Prostate gland (tissue), 2 donors: Measurements from ENCODE around the gene B9D1. TPM values are rescaled to one million over a fixed set of nuclear protein-coding genes. Genes with fewer than 3 reads are reported as not detected.

Source experiments
- DNase-seq: peaks from one replicate; pipeline ENCODE4 v3.0.0-alpha.2; 2019; ENCODE audit warnings: low spot score
- H3K27ac ChIP-seq, 2 donors: fragments of 200-600 bp; sonication (generic); 2 replicates each; pipeline ENCODE4 v1.5.1; 2017 to 2019
- H3K27me3 ChIP-seq: fragments of 200-600 bp; sonication (generic); replicated peaks from 2 replicates; pipeline ENCODE4 v1.5.1; 2019; ENCODE audit not compliant: insufficient read depth
- H3K36me3 ChIP-seq, 2 donors: fragments of 200-600 bp; sonication (generic); 1 replicate in 1 of 2; 2 replicates in 1 of 2; pipeline versions ENCODE4 v1.5.1 to v1.8.1; 2017 to 2019
- H3K4me1 ChIP-seq: fragments of 200-600 bp; sonication (generic); replicated peaks from 2 replicates; pipeline ENCODE4 v1.5.1; 2019
- H3K4me3 ChIP-seq, 2 donors: fragments of 200-600 bp; sonication (generic); 2 replicates each; pipeline ENCODE4 v1.5.1; 2017 to 2019
- H3K9me3 ChIP-seq: fragments of 200-600 bp; sonication (generic); 2 replicates; pipeline ENCODE4 v1.5.1; 2017
- POLR2A ChIP-seq: fragments of 450-650 bp; IDR thresholded peaks from one replicate; pipeline ENCODE4 v1.6.1; 2016; ENCODE audit warnings: antibody characterized with exemption, mild to moderate bottlenecking
- POLR2AphosphoS5 ChIP-seq: sonication (generic); formaldehyde crosslinking; IDR thresholded peaks from one replicate; pipeline ENCODE4 v1.6.1; 2017; ENCODE audit warnings: antibody characterized with exemption
- WGBS: methylation state at CpG from one replicate; pipeline ENCODE4 v1.1.5; 2018; 5-methylcytosine and 5-hydroxymethylcytosine counted together
- intact Hi-C: fragments of 100-400 bp; cut with DNase I; formaldehyde crosslinking; loops from one replicate; pipeline ENCODE4 v1.14.2; 2022
- total RNA-seq, 2 donors: library from RNA; depleted of rRNA; stranded (reverse); fragments of >200 nt; gene quantifications; one replicate each; pipeline ENCODE4 v1.1.0, GENCODE V29; 2016
- TF ChIP-seq, protein P1 (sequence below), 4 experiments: fragments of 200-600 bp in 2 of 4; fragments of 450-650 bp in 2 of 4; sonication (generic) in 2 of 4; IDR thresholded peaks; 1 replicate in 3 of 4; 2 replicates in 1 of 4; pipeline ENCODE4 v1.5.1; 2016 to 2019; ENCODE audit warnings: antibody characterized with exemption in 4 of 4, mild to moderate bottlenecking in 2 of 4, moderate library complexity in 2 of 4

Gene B9D1
- total RNA-seq, 2 donors from 2014 or later: 15.7 to 28.8 TPM

DNA sequence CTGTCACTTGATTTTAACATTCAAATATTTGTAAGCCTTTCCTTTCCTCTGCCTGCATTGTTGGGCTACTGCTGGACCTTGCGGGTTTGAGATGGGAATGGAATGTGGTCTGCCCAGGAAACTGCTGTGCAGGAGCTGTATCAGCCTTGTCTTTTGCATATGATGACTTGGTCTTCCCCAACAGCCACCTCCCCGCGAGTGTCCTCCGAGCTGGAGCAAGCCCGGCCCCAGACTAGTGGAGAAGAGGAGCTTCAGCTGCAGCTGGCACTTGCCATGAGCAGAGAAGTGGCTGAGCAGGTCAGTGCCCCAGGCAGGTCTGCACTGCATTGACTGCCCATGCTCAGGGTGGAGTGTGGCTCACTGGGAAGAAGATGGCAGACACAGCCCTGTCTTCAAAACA, 52.8 kb downstream of the B9D1 start:
- H3K9me3 ChIP-seq: no peaks in the 10 kb centered on the region
- no peak for TF ChIP-seq POLR2A
- TF ChIP-seq, protein P1, sequence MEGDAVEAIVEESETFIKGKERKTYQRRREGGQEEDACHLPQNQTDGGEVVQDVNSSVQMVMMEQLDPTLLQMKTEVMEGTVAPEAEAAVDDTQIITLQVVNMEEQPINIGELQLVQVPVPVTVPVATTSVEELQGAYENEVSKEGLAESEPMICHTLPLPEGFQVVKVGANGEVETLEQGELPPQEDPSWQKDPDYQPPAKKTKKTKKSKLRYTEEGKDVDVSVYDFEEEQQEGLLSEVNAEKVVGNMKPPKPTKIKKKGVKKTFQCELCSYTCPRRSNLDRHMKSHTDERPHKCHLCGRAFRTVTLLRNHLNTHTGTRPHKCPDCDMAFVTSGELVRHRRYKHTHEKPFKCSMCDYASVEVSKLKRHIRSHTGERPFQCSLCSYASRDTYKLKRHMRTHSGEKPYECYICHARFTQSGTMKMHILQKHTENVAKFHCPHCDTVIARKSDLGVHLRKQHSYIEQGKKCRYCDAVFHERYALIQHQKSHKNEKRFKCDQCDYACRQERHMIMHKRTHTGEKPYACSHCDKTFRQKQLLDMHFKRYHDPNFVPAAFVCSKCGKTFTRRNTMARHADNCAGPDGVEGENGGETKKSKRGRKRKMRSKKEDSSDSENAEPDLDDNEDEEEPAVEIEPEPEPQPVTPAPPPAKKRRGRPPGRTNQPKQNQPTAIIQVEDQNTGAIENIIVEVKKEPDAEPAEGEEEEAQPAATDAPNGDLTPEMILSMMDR (IDR thresholded peaks at IDR 0.05): no peak
- H3K27me3 ChIP-seq: no peaks in the 10 kb centered on the region
- 83% methylated on average over 5 of the region's 5 CpGs for WGBS
- H3K36me3 ChIP-seq: peaks cover 0 to 6% of the 10 kb centered on the region in 2 donors
- intact Hi-C loops: no loop called here
- no peak for DNase-seq
- no peak overlapping the region for H3K27ac ChIP-seq
- no peak overlapping the region for H3K4me3 ChIP-seq
- no peaks in the 10 kb centered on the region for H3K4me1 ChIP-seq

DNA sequence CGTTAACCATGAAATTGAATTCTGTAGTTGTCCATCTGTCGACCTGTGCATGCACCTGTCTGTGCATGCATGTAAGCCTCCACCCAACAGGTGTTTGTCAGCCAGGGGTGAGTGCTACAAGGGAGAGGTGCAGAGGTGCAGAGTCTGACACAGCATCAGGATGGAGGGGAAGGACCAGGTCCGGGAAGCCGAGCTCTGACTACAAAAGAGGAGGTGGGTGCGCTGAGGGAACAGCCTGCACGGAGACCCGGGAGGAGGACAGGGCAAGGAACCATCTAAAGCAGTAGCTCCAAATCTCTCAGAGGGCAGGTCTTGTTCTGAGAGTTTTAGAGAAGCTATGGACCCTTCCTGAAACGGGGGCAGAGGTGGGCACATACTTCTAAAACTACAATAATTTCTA, 54.1 kb downstream of the B9D1 start:
- 87% methylated on average over 8 of the region's 8 CpGs for WGBS
- Histone ChIP-seq H3K4me3 (no peak overlapping the region), H3K27me3 (no peaks in the 10 kb centered on the region), H3K36me3 (peaks cover 0 to 6% of the 10 kb centered on the region in 2 donors), H3K27ac (no peak overlapping the region), H3K9me3 (no peaks in the 10 kb centered on the region), H3K4me1 (no peaks in the 10 kb centered on the region)
- TF ChIP-seq POLR2A (no peak), POLR2AphosphoS5 (no peak)
- TF ChIP-seq, protein P1 (IDR thresholded peaks at IDR 0.05): no peak
- intact Hi-C loops: no loop called here
- DNase-seq: no peak

DNA sequence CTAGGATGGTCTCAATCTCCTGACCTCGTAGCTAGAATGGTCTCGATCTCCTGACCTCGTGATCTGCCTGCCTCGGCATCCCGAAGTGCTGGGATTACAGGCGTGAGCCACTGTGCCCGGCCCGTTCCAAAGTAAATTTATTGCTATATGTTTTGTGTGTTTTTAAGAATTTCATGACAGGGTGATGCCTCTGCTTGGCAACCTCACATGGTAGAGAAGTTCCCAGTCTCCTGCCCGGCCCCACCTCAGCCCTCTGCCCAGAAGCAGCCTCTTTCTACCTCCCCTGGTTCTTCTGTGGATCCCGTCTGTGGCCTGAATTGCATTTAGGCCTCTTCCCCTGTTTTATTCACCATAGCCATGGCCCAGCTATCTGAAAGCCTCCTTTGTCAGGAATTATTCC, 55.0 kb downstream of the B9D1 start:
- 89% methylated on average over 10 of the region's 10 CpGs for WGBS
- Histone ChIP-seq H3K36me3 (peaks cover 0 to 6% of the 10 kb centered on the region in 2 donors), H3K27me3 (no peaks in the 10 kb centered on the region), H3K4me1 (no peaks in the 10 kb centered on the region), H3K27ac (no peak overlapping the region), H3K9me3 (no peaks in the 10 kb centered on the region), H3K4me3 (no peak overlapping the region)
- DNase-seq: no peak
- intact Hi-C loops: no loop called here
- TF ChIP-seq POLR2AphosphoS5: no peak
- TF ChIP-seq, protein P1 (IDR thresholded peaks at IDR 0.05): no peak
- no peak for TF ChIP-seq POLR2A

DNA sequence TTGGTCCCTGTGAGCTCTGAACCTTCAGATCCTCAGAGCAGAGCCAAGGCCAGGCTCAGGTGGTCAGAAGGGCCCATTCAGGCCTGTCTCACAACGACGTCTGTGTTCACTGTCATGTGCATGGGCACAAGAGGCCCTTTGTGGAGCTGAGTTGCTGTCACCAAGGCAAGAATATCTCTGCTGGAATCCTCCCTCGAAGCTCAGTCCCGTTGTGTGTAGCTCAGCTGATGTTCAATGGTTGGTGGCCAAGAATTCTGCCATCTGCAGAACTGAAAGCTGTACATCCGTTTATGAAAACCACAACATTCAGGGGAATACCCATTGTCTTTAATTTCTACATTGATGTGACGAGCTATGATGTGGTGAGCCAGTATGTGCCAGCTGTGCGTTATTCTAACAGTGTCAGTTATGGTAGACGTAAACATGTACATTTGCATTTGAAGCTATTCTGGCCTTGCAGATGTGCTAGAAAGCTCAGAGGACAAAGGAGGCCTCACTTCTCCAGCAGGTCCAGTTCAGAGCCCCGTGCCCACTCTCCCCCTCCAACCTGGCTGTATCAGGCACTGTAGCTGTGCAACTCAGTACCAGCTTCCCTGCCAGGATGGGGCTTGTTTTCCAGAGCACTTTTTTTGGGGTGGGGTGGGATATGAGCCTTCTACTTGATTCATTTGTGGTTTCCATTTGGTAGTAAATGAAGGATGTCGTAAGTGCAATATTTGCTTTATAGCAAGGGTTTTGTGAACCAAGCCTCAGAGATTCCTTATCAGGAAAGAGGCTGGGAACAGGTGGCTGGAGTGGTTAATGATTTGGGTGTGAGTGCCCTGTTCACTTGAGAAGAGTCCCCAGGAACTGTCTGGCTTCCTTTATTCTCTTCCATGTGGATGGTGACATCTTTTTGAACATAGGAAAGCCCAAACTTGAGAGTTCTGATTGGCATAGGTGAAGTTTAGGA, 56.1 kb downstream of the B9D1 start:
- H3K9me3 ChIP-seq: no peaks in the 10 kb centered on the region
- H3K4me3 ChIP-seq: no peak overlapping the region
- H3K36me3 ChIP-seq: no peaks in the 10 kb centered on the region
- H3K27ac ChIP-seq: no peak overlapping the region
- TF ChIP-seq POLR2A (no peak), POLR2AphosphoS5 (no peak)
- TF ChIP-seq, protein P1 (IDR thresholded peaks at IDR 0.05): no peak
- intact Hi-C loops: no loop called here
- DNase-seq: no peak
- WGBS: 61% methylated on average over 10 of the region's 10 CpGs
- H3K27me3 ChIP-seq: no peaks in the 10 kb centered on the region
- no peaks in the 10 kb centered on the region for H3K4me1 ChIP-seq

DNA sequence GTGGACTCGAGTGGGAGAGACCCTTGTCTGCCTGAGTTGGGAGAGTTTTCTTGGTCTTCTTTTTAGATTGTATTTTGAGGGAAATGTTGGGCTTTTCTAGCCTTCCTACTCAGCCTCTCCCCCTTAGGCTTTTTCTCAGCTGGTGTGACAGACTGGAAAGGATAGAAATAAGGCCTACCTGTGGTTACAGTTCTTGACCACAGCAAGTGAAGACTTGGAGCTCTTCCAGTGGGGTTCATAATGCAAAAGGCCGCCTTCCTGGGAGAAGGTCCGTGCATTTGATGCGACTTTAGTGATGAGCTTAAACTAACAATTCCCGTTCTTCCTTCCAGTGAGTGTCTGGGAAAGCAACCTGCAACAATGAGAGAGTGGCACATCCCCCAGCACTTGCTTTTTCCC, 56.8 kb downstream of the B9D1 start:
- no peaks in the 10 kb centered on the region for H3K9me3 ChIP-seq
- no peaks in the 10 kb centered on the region for H3K36me3 ChIP-seq
- no peak overlapping the region for H3K27ac ChIP-seq
- no peak overlapping the region for H3K4me3 ChIP-seq
- H3K4me1 ChIP-seq: no peaks in the 10 kb centered on the region
- intact Hi-C loops: no loop called here
- WGBS: 94% methylated on average over 5 of the region's 5 CpGs
- TF ChIP-seq POLR2AphosphoS5: no peak
- DNase-seq: no peak
- no peaks in the 10 kb centered on the region for H3K27me3 ChIP-seq
